ENCODE measurements around the gene DCPS.

DCPS gene

GRCh38 chr11:126328938-126329643, 25.2 kb downstream of the DCPS start:
- DNase-seq (ENCODE audit: low spot score): no peak

GRCh38 chr11:126329644-126330211, 25.9 kb downstream of the DCPS start:
- DNase-seq (ENCODE audit: low spot score): no peak

GRCh38 chr11:126331286-126331685, 27.4 kb downstream of the DCPS start:
- DNase-seq (ENCODE audit: low spot score): no peak

- DNase-seq (ENCODE audit: low spot score): peak; percentile 86
Measured at GRCh38 chr11:126332221-126332711, 28.4 kb downstream of the DCPS start.

- no peak for DNase-seq (ENCODE audit: low spot score)
Measured at GRCh38 chr11:126333142-126333541, 29.3 kb downstream of the DCPS start.

DNA sequence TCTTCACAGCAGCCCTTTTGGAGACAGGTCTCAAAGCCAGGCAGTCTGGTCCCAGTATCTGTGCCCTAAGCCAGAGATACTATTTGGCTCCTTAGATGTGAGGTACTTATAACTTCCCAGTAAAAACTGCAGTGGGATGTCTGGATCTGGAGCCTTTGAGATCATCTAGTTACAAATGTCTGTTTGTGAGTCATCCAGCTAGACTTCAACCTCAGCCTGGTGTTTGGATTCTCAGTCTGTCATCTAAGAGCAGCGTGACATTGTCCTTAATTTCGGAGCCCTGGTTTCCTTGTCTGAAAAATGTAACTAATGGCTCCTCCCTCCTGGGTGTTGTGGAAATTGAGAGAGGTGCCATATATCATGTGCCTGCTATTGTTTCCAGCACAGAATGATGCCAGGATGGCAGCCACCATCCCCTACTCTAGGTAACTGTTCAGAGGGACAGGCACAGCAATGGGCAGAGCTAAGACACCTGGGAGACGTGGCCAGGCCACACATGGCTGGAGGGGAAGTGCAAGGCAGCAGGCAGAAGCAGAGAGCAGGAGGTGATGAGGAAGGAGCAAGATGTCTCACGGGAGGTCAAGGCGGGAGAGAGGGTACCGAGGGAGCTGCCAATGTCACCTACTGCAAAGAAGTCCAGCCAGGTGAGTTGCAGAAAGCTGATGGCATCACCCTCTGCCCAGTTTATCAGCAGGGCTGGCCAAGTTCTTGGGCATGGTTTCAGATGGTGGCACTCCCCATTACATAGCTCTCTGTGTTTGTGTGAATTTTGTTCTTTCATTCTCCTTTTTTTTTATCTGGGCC, 31.0 kb downstream of the DCPS start:
- DNase-seq (ENCODE audit: low spot score): peak; percentile 58

DNA sequence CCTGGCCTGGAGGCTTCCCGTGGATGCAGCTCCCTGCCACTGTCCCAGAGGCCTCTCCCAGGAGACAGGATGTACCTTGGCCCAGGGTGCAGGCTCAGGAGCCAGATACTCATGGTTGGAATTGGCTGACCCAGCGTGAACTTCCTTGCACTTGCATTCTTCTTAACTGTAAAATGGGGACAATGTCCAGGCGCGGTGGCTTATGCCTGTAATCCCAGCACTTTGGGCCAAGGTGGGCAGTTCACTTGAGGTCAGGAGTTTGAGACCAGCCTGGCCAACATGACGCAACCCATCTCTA, 31.6 kb downstream of the DCPS start:
- DNase-seq (ENCODE audit: low spot score): no peak

GRCh38 chr11:126336138-126336541, 32.3 kb downstream of the DCPS start:
- no peak for DNase-seq (ENCODE audit: low spot score)

DNA sequence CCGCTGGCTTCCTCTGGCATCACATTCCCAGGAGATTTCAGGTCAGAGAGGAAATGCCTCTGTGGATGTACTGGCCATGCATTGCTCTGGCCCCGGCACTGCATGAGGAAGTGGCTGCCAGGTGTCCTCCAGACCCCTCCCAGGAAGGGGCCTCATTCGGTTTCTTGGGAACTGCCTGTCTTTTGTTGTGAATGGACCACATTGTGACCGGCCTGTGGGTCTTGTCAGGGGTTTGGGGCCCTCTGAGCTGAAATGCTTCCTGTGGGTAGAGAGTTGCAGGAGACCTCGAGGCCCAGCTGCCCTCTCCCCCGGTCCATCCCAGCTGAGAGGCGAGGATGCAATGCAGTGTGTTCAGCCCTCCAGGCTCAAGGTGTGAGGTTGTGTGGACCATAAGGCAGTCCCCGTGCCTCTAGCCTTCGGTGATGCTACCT, 32.8 kb downstream of the DCPS start:
- no peak for DNase-seq (ENCODE audit: low spot score)

DNA sequence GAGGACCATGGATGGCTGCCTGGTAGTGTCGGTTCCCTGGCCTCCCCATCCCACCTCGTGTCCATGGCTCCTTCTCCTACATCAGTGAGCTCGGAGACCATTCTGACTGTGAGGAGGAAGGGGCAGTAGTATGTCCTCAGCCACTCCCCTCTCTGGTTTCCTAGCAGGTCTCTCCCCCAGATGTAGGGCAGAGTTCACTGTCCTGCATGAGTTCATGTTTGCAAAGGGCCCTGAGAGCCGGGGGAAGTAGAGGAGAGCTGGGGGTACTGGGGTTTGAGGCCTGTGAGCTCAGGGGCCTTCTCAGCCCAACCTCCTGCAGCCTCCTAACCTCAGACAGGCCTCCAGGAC, 33.2 kb downstream of the DCPS start:
- DNase-seq (ENCODE audit: low spot score): no peak

- no peak for DNase-seq (ENCODE audit: low spot score)
Measured at GRCh38 chr11:126337474-126338241, 33.8 kb downstream of the DCPS start.

- no peak for DNase-seq (ENCODE audit: low spot score)
Measured at GRCh38 chr11:126338346-126339055, 34.6 kb downstream of the DCPS start.

- DNase-seq (ENCODE audit: low spot score): peak; percentile 52
Measured at GRCh38 chr11:126339073-126339862, 35.4 kb downstream of the DCPS start.

DNA sequence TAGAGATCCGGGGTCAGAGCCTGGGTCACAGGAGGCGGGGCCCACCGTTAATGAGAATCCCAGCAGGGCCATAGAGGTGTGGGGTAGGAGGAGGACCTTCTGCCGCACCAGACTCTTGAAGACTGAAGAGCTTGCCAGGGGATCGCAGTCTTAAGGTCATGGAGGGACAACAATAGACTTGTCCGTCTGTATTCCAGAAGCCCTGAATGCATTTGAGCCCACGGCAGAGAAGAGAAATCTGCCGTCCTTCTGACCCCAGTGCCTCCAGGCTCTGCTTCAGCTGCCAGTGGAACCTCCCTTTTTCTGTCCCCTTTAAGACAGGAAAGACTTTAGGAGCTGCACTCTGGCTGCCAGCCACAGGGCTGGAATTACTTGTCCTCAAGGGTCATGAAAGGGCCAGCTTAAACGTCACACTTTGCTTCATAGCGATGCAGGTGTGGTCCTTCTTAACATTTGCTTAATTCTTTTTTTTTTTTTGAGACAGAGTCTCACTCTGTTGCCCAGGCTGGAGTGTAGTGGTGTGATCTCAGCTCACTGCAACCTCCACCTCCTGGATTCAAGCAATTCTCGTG, 36.1 kb downstream of the DCPS start:
- DNase-seq (ENCODE audit: low spot score): peak; percentile 66

- peak; percentile 32 for DNase-seq (ENCODE audit: low spot score)
Measured at GRCh38 chr11:126340960-126341606, 37.2 kb downstream of the DCPS start.

DNA sequence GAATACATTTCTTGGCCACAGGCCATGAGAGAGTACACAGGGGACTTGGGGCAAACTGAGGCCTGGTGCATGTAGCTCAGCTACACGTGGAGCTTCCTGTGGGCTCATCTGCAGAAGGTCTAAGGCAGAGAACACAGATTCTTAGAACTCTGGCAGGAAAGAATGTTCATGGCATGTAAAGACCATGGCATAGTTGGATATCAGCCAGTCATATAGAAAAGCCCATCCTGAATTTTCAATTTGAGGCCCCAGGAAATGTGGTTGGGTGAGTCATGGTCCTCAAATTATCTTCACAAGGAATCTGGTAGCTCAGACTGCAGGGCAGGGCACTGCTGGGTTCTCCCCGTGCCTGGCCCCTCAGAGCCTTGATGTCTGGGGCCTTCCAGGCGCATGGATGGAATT, 37.9 kb downstream of the DCPS start:
- peak; percentile 65 for DNase-seq (ENCODE audit: low spot score)

DNA sequence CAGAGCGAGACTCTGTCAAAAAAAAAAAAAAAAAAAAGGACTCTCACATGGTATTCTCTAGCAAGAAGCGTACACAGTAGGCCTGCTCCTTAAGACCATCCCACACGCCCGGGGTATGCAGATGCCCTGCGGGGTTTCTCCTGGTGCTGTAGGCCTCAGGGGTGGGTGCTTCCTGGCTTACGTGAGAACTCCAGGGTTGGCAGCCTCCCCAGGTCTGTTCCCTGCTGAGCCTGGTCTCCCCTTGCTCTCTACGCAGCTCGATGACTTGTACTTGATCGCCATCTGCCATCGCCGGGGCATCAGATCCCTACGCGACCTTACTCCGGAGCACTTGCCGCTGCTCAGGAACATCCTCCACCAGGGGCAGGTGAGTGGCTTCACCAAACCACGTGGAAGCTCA, 39.2 kb downstream of the DCPS start:
- DNase-seq (ENCODE audit: low spot score): no peak

GRCh38 chr11:126344141-126345080, 40.6 kb downstream of the DCPS start:
- no peak for DNase-seq (ENCODE audit: low spot score)

- DNase-seq (ENCODE audit: low spot score): no peak
Measured at GRCh38 chr11:126345283-126345682, 41.4 kb downstream of the DCPS start.

Data from kidney tubule cell (primary cell).